ENCODE results near the gene SRC.

Gene SRC

DNA sequence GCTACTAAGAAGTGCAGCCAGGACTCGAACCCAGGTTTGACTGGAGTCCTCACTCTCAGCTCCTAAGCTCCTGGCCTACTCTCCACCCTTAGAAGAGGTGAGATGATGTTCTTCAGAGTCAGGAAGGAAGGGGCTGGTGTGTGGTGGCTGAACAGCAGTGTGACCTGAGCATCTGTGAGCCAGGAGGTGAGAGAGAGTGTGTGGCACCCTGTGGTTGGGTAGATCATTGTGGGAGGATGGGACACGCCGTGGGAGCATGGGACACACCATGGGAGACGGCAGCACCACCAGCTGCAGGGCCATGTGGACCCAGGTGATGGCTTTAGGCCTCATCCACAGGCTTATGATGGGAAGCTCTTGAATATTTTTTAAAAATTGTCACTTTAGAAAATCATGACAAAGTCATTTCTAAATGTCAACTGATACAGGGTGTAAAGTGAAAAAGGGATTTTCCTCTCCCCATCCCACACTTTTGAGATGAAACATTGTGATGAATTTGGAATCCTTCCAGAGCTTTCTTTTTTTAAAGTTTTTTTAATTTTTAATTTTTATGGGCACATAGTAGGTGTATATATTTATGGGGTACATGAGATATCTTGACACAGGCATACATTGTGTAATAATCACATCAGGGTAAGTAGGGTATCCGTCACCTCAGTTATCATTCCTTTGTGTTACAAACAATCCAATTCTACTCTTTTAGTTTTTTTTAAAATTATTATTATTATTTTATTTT lies 31.6 kb downstream of the SRC start:
- CTCF ChIA-PET: interaction anchor here (0.7 to 16.2 kb wide), 5 partner anchors 10 to 181 kb away, joined by 3 to 326 read pairs (median 3); partner anchors contain the start of gene MANBAL
- DNase-seq (ENCODE audit: low read depth, low spot score): no peak
- POLR2A ChIA-PET: no interaction called here
- no peak overlapping the region for H3K4me3 ChIP-seq (ENCODE audit: low read depth, low read length)
- TF ChIP-seq, protein P1, sequence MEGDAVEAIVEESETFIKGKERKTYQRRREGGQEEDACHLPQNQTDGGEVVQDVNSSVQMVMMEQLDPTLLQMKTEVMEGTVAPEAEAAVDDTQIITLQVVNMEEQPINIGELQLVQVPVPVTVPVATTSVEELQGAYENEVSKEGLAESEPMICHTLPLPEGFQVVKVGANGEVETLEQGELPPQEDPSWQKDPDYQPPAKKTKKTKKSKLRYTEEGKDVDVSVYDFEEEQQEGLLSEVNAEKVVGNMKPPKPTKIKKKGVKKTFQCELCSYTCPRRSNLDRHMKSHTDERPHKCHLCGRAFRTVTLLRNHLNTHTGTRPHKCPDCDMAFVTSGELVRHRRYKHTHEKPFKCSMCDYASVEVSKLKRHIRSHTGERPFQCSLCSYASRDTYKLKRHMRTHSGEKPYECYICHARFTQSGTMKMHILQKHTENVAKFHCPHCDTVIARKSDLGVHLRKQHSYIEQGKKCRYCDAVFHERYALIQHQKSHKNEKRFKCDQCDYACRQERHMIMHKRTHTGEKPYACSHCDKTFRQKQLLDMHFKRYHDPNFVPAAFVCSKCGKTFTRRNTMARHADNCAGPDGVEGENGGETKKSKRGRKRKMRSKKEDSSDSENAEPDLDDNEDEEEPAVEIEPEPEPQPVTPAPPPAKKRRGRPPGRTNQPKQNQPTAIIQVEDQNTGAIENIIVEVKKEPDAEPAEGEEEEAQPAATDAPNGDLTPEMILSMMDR (IDR thresholded peaks at IDR 0.05; ENCODE audit: insufficient read depth, low read length, missing control alignments): no peak

DNA sequence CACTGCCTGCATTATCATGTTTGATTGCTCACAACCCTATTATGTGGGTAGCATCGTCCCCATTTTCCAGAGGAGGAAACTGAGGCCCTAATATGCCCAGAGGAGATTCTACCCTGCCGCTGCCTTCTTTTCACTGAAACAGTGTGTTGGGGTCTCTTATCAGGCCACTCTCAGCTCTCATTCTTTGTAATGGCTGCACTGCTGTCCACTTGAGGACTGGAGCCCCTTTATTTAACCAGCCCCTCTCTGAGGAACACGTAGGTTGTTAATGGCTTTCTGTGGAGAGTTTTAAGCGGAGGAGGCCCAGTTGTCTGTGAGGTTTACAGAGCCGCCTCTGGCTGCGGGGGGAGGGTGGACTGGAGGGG lies 32.5 kb downstream of the SRC start:
- TF ChIP-seq, protein P1 (IDR thresholded peaks at IDR 0.05; ENCODE audit: insufficient read depth, low read length, missing control alignments): no peak
- POLR2A ChIA-PET: no interaction called here

DNA sequence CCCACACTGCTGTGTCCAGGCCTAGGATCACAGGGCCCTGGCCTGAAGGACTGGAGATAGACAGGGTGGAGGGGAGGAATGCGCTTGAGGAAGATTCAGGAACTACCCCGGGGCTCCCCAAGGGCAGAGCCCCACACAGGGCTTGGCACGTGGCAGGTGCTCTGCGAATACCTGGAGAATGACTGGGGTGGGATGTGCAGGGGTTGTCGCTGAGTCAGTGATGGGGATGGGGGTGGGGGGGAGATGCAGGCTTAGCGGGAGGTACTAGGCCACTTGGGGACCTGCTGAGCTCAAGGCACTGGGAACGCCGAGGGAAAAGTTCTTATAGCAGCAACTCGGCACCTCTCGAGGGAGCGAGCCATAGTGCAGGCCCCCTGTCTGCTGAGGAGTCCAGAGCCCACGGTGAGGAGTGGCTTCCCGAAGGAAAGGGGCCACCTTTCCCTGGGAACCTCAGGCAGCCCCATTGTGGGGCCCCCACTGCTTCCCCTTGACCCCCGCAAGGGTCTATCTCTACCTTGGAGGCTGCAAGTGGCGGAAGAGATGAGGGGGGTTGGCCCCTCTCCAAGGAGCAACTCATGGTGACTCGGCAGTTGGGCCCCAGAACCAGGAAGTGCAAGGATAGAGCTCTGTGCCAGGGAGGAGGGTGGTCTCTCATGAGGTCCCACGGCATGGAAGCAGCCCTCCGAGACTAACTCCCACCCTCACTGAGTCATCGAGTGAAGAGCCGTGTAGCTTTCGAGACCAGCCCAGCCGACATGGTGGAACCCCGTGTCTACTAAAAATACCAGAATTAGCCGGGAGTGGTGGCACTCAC lies 33.1 kb downstream of the SRC start:
- CTCF ChIA-PET: interaction anchor here (0.6 to 16.2 kb wide), 4 partner anchors 9 to 110 kb away, joined by 3 to 326 read pairs (median 4); partner anchors contain the start of gene MANBAL
- no peak overlapping the region for H3K4me3 ChIP-seq (ENCODE audit: low read depth, low read length)
- TF ChIP-seq, protein P1 (IDR thresholded peaks at IDR 0.05; ENCODE audit: insufficient read depth, low read length, missing control alignments): no peak
- POLR2A ChIA-PET: no interaction called here
- DNase-seq (ENCODE audit: low read depth, low spot score): no peak

More for the DNA sequence above, 32.5 kb downstream of the SRC start:
- no peak overlapping the region for H3K4me3 ChIP-seq (ENCODE audit: low read depth, low read length)
- CTCF ChIA-PET: interaction anchor here (1.1 to 16.2 kb wide), 4 partner anchors 9 to 109 kb away, joined by 3 to 326 read pairs (median 4); partner anchors contain the start of gene MANBAL
- DNase-seq (ENCODE audit: low read depth, low spot score): no peak

DNA sequence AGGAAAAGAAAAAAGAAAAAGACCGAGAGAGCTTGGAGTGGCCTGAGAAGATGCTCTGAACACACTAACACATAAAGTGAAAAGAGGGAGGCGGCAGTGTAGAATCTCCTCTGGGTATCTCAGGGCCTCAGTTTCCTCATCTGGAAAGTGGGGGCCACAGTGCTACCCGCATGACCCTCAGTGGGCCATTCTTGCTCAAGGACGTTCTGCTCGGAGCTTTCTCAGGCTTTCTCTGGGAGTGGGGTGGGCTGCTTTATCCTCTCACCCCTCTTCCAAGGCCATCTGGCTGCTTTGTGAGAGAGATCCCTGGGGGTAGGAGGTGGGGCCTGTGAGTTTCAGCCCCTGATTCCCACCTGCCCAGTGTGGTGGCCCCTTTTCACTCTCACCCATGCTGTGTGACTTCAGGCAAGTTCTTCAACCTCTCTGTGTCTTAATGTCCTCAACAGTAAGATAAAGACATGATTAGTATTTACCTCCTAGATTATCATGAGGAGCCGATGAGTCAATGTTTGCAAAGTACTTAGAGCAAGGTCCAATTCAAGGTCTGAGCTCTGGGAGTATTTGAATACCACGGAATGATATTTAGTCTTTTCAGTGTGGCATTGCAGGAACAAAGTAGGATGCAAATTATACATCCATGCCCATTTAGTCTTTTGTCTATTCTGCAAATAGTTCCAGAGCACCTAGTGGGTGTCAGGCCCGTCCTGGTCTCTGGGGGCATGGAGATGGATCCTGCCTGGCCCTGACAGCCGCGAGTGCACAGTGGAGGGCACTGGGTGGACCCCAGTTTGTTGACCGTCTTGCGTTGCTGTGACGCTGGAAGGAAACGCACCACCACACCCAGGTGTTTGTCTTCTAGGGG lies 34.3 kb downstream of the SRC start:
- no peak for DNase-seq (ENCODE audit: low read depth, low spot score)
- POLR2A ChIA-PET: no interaction called here
- H3K4me3 ChIP-seq (ENCODE audit: low read depth, low read length): no peak overlapping the region
- TF ChIP-seq, protein P1 (IDR thresholded peaks at IDR 0.05; ENCODE audit: insufficient read depth, low read length, missing control alignments): no peak
- CTCF ChIA-PET: interaction anchor here (0.9 to 16.2 kb wide), 4 partner anchors 8 to 159 kb away, joined by 3 to 326 read pairs (median 4); partner anchors contain the start of gene MANBAL

DNA sequence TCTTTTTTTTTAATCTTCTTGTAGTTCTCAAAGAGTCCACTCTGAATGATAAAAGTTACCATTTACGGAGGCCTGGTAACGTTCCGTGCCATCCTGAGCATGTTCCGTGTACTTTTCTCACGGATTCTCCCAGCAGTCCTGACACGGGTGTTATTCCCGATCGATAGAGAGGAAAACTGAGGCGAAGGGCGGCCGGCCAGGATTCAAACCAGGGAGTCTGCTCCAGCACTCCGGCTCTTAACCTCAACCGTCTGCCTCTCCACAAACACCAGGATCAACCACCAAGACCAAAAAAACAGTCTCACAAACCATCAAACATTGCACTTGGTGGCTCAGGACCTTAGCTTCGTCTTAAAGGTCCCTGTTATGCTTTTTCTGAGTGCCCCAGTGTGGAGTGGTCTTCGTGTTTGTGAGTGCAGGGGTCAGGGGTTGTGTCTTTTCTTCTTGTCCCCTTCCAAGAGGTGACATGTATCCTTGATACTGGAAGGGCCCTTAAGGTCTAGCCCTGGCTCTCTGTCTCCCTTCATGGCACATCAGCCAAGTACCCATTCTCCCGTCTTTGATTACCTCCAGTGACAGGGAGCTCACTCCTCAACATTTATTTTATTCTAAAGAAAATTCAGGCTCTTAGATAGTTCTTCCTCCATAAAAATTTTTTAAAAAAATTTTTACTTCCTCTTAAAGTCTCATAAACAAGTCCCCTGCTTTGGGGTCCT lies 35.1 kb downstream of the SRC start:
- TF ChIP-seq, protein P1 (IDR thresholded peaks at IDR 0.05; ENCODE audit: insufficient read depth, low read length, missing control alignments): no peak
- H3K4me3 ChIP-seq (ENCODE audit: low read depth, low read length): no peak overlapping the region
- no peak for DNase-seq (ENCODE audit: low read depth, low spot score)
- ChIA-PET POLR2A (no interaction called here), CTCF (interaction anchor here (1.0 to 16.2 kb wide), 6 partner anchors 9 to 158 kb away, joined by 3 to 326 read pairs (median 6); partner anchors contain the start of gene MANBAL)

All from AG04449 (cell line).